ENCODE measurements around the gene RGPD3. TPM values are rescaled to one million over a fixed set of nuclear protein-coding genes. Genes with fewer than 3 reads are reported as not detected.
"Not testable (repeated sequence)": the region's sequence is repeated elsewhere in the genome, so short reads cannot be mapped to it uniquely, and the experiment has no call there.

The RGPD3 gene
- total RNA-seq, 1 donor from 2014 or later: not detected

GRCh38 chr2:106486551-106487385 is 18.6 kb upstream of the RGPD3 start, which contains the start of gene CD8B2:
Gene CD8B2, plus strand, starts transcription at chr2:106487364. Its CDS starts 63 bp downstream, at chr2:106487427.
- not testable (repeated sequence) for H3K9me3 Mint-ChIP-seq (ENCODE audit: unreplicated experiment); H3K27ac Mint-ChIP-seq (ENCODE audit: unreplicated experiment); DNase-seq (ENCODE audit: extremely low spot score, unreplicated experiment); H3K4me3 Mint-ChIP-seq (ENCODE audit: unreplicated experiment); H3K4me1 Mint-ChIP-seq (ENCODE audit: unreplicated experiment); H3K36me3 Mint-ChIP-seq (ENCODE audit: unreplicated experiment)
- peaks cover 13% of the 10 kb centered on the region for H3K27me3 Mint-ChIP-seq (ENCODE audit: unreplicated experiment)

DNA sequence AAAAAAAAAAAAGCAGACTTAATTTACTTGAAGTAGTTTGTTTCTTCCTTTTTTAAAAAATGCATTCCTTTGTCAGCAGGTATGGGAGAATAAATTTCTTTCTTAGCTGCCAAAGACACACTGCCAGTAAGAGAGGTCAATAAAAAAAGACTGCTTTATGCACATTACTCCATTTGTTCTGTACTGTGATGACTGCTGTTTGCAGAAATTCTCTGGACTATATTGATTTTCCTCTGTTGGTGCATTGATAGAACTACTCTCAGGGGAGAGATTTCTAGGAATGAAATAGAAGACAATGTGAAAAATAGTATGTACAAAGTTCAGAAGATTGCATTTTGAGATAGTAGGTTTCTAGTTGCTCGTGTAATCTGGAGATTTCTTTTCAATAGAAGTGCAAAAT is 11.3 kb upstream of the RGPD3 start:
- H3K27me3 Mint-ChIP-seq (ENCODE audit: unreplicated experiment); H3K4me1 Mint-ChIP-seq (ENCODE audit: unreplicated experiment); H3K36me3 Mint-ChIP-seq (ENCODE audit: unreplicated experiment); H3K4me3 Mint-ChIP-seq (ENCODE audit: unreplicated experiment); H3K27ac Mint-ChIP-seq (ENCODE audit: unreplicated experiment); H3K9me3 Mint-ChIP-seq (ENCODE audit: unreplicated experiment); DNase-seq (ENCODE audit: extremely low spot score, unreplicated experiment): not testable (repeated sequence)

DNA sequence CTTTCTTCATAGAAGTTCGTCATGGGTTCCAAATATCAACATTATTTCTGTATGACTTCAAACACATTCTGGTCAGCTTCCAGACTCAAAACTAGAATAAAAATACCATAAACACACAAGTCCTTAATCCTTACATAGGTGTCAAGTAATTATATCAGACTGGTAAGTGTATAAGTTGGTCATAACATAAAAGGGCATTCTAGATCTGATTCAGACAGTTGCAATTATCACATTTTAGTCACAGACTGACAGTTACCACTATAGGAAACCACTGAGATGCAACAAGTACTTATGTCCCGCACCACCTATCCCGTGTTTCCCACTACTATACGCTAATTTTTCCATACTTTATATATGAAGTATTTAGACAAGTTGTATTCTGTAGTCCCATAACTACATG is 9.4 kb upstream of the RGPD3 start:
- not testable (repeated sequence) for H3K27ac Mint-ChIP-seq (ENCODE audit: unreplicated experiment); H3K4me1 Mint-ChIP-seq (ENCODE audit: unreplicated experiment); DNase-seq (ENCODE audit: extremely low spot score, unreplicated experiment); H3K27me3 Mint-ChIP-seq (ENCODE audit: unreplicated experiment); H3K9me3 Mint-ChIP-seq (ENCODE audit: unreplicated experiment); H3K36me3 Mint-ChIP-seq (ENCODE audit: unreplicated experiment); H3K4me3 Mint-ChIP-seq (ENCODE audit: unreplicated experiment)

DNA sequence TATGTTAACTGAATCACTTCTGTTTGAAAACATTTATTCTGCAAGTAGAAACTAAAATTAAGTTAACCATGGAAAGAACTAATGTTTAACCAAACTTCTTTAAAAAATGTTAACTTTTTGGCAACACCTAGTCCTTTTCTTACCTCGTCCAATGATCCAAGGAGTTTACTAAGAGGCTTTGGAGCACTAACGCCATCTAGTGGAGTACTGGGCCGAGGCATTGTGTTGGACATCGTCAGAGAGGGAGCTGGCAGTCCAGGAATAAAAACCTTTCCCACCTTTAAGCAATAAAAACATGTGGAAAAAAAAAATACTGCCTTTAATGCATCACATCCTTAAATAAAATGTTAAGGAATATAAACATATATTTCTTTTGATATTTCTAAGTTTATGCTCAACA is 2.4 kb upstream of the RGPD3 start:
- peaks cover 14% of the 10 kb centered on the region for H3K27me3 Mint-ChIP-seq (ENCODE audit: unreplicated experiment)
- DNase-seq (ENCODE audit: extremely low spot score, unreplicated experiment): peak; percentile 54
- not testable (repeated sequence) for H3K4me3 Mint-ChIP-seq (ENCODE audit: unreplicated experiment); H3K4me1 Mint-ChIP-seq (ENCODE audit: unreplicated experiment); H3K9me3 Mint-ChIP-seq (ENCODE audit: unreplicated experiment); H3K36me3 Mint-ChIP-seq (ENCODE audit: unreplicated experiment); H3K27ac Mint-ChIP-seq (ENCODE audit: unreplicated experiment)
- peak; percentile 49 for TF ChIP-seq CTCF (IDR thresholded peaks at IDR 0.05)

- not testable (repeated sequence) for H3K4me3 Mint-ChIP-seq (ENCODE audit: unreplicated experiment)
These were observed 697 bp downstream of the RGPD3 start for GRCh38 chr2:106467516-106467915.

DNA sequence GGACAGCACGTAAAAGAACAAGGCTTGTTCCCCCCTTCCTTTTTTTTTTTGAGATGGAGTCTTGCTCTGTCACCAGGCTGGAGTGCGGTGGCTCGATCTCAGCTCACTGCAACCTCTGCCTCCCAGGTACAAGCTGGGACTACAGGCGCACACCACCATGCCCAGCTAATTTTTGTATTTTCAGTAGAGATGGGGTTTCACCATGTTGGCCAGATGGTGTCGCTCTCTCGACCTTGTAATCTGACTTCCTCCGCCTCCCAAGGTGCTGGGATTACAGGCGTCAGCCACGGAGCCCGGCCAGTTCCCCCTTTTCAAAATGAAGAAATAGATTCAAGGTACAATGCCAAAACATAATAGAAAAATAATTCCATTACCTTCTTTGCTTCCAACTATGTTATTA is 6.3 kb downstream of the RGPD3 start:
- H3K4me1 Mint-ChIP-seq (ENCODE audit: unreplicated experiment): not testable (repeated sequence)

More at GRCh38 chr2:106467516-106467915, 697 bp downstream of the RGPD3 start:
- H3K27me3 Mint-ChIP-seq (ENCODE audit: unreplicated experiment); DNase-seq (ENCODE audit: extremely low spot score, unreplicated experiment); H3K27ac Mint-ChIP-seq (ENCODE audit: unreplicated experiment); H3K36me3 Mint-ChIP-seq (ENCODE audit: unreplicated experiment); H3K9me3 Mint-ChIP-seq (ENCODE audit: unreplicated experiment); H3K4me1 Mint-ChIP-seq (ENCODE audit: unreplicated experiment): not testable (repeated sequence)

GRCh38 chr2:106390680-106391079 is 77.5 kb downstream of the RGPD3 start:
- H3K27me3 Mint-ChIP-seq (ENCODE audit: unreplicated experiment): peaks cover 16% of the 10 kb centered on the region
- not testable (repeated sequence) for H3K9me3 Mint-ChIP-seq (ENCODE audit: unreplicated experiment); H3K27ac Mint-ChIP-seq (ENCODE audit: unreplicated experiment); H3K4me1 Mint-ChIP-seq (ENCODE audit: unreplicated experiment); H3K4me3 Mint-ChIP-seq (ENCODE audit: unreplicated experiment); DNase-seq (ENCODE audit: extremely low spot score, unreplicated experiment); H3K36me3 Mint-ChIP-seq (ENCODE audit: unreplicated experiment)

More for the DNA sequence above, 6.3 kb downstream of the RGPD3 start:
- not testable (repeated sequence) for H3K9me3 Mint-ChIP-seq (ENCODE audit: unreplicated experiment); H3K27ac Mint-ChIP-seq (ENCODE audit: unreplicated experiment); H3K4me3 Mint-ChIP-seq (ENCODE audit: unreplicated experiment); H3K36me3 Mint-ChIP-seq (ENCODE audit: unreplicated experiment); H3K27me3 Mint-ChIP-seq (ENCODE audit: unreplicated experiment); DNase-seq (ENCODE audit: extremely low spot score, unreplicated experiment)

DNA sequence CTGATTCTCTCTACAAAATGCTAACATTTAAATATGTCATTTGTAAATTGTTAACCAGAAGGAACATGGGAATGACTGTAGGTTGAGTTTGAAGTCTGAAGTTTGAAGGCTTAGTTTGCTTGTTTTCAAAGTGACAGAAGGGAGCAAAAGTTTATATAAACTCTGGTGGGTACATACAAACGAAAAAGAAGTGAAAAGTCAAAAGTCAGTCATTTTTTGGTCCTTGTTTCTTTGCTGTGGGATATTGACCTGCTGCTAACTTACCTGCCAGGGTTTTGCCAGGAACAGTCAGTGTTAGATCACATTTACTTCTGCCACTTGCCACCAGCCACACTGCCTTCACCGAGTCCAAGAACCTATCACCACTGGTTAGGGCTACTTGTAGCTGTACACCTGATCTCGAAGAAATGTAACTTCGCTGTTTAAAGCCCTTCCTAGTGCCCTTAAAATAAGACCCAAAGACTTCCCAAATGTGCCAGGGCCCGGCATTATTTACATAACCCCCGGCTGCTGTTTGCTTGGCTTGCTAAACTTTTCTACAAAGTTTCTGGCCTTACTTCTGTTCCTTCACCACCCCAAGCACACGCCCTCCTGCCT is 79.3 kb downstream of the RGPD3 start:
- DNase-seq (ENCODE audit: extremely low spot score, unreplicated experiment); H3K27ac Mint-ChIP-seq (ENCODE audit: unreplicated experiment); H3K36me3 Mint-ChIP-seq (ENCODE audit: unreplicated experiment); H3K4me3 Mint-ChIP-seq (ENCODE audit: unreplicated experiment); H3K9me3 Mint-ChIP-seq (ENCODE audit: unreplicated experiment); H3K4me1 Mint-ChIP-seq (ENCODE audit: unreplicated experiment): not testable (repeated sequence)
- peaks cover 23% of the 10 kb centered on the region for H3K27me3 Mint-ChIP-seq (ENCODE audit: unreplicated experiment)

DNA sequence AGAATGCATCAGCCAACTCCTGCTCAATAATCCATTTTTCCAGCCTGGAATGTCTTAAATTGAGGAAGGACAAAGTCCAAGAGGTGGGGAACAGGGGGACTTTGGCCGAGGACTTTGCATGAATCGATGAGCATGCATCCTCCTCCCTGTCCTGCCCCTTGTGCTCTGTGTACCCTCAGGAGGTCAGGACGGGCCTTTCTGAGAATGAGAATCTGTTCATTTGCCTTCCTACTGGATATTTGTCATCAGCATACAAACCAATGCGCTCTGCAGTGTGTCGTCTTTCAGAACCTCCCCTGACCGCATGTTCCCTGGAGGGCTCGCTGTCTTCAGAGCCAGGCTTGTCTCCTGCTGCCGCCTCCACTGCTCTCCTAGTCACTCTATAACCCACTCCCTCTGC is 83.7 kb downstream of the RGPD3 start:
- peaks cover 48% of the 10 kb centered on the region for H3K27me3 Mint-ChIP-seq (ENCODE audit: unreplicated experiment)
- H3K36me3 Mint-ChIP-seq (ENCODE audit: unreplicated experiment); H3K4me3 Mint-ChIP-seq (ENCODE audit: unreplicated experiment); H3K9me3 Mint-ChIP-seq (ENCODE audit: unreplicated experiment); H3K4me1 Mint-ChIP-seq (ENCODE audit: unreplicated experiment); H3K27ac Mint-ChIP-seq (ENCODE audit: unreplicated experiment); DNase-seq (ENCODE audit: extremely low spot score, unreplicated experiment): not testable (repeated sequence)

DNA sequence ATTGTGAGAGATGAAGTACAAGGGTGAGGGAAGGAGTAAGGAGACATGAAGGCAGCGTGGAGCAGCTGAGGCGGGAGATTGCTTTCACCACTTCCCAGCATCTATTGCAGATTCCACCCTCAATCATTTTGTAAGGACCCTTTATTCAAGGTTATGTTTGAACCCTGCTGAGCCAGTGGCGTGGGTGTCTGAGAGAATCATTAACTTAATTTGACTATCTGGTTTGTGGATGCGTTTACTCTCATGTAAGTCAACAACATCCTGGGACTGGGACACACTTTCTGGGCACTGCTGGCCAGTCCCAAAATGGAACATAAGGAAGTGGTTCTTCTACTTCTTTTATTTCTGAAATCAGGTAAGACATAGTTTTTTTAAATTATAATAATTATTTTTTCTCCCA is 86.3 kb downstream of the RGPD3 start:
- H3K9me3 Mint-ChIP-seq (ENCODE audit: unreplicated experiment); H3K4me3 Mint-ChIP-seq (ENCODE audit: unreplicated experiment); H3K4me1 Mint-ChIP-seq (ENCODE audit: unreplicated experiment); DNase-seq (ENCODE audit: extremely low spot score, unreplicated experiment); H3K36me3 Mint-ChIP-seq (ENCODE audit: unreplicated experiment); H3K27ac Mint-ChIP-seq (ENCODE audit: unreplicated experiment): not testable (repeated sequence)
- peaks cover 39% of the 10 kb centered on the region for H3K27me3 Mint-ChIP-seq (ENCODE audit: unreplicated experiment)

DNA sequence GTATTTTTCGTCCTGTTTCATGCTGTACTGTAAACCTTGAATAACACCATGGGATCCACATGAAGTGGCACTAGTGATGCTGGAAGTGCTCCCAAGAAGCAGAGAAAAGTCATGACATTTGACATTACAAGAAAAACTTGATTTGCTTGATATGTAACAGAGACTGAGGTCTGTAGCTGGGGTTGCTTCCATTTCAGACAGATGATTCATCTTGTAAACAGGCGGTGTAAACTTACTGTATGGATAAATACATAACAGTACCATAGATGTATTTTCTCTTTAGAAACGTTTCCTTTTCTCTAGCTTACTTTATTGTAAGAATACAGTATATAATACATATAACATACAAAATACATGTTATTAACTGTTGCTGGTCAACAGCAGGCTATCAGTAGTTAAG is 88.6 kb downstream of the RGPD3 start:
- H3K27me3 Mint-ChIP-seq (ENCODE audit: unreplicated experiment): peaks cover 30% of the 10 kb centered on the region
- not testable (repeated sequence) for H3K36me3 Mint-ChIP-seq (ENCODE audit: unreplicated experiment); H3K4me1 Mint-ChIP-seq (ENCODE audit: unreplicated experiment); H3K4me3 Mint-ChIP-seq (ENCODE audit: unreplicated experiment); DNase-seq (ENCODE audit: extremely low spot score, unreplicated experiment); H3K27ac Mint-ChIP-seq (ENCODE audit: unreplicated experiment); H3K9me3 Mint-ChIP-seq (ENCODE audit: unreplicated experiment)
